ENCODE results near the gene SRD5A3. TPM values are rescaled to one million over a fixed set of nuclear protein-coding genes. Genes with fewer than 3 reads are reported as not detected.

The SRD5A3 gene
- total and polyA plus RNA-seq, 4 donors = 5.2 to 18.2 (median 9.5) TPM

DNA sequence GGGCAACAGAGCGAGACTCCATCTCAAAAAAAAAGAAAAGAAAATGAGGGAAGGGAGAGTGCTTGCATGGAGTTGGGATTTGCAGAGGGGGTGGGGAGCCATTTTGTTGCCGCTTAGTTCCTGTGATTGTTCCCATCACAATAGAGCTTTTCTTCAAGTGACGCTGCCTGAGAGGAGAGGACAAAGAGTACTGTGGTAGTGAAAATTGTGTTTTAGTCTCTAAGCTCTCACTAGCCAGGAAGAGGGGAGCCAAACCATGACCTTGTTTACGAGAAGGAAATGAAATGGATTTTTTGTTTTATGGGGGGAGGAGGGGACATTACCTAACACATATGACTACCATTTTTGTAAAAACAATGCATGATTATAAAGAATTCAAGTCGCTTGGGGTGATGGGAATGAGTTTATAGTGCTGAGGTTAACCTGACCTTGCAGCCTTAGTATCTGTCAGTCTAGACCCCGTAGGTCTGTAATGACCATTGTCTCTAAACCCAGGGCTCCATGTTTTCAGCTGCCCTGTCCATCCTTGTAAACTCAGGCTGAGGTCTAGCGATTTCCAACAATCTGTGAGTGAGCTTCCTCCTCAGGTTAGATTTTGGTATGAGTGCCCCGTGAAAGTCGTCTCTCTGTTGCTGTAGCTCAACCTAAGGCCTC, 18.8 kb downstream of the SRD5A3 start:
- no peak for DNase-seq (ENCODE audit: low spot score)
- no peak overlapping the region for H3K9ac ChIP-seq (ENCODE audit: low read depth in 1 of 2, low read length in 2 of 2)
- WGBS = 93% methylated on average over 9 of the region's 9 CpGs
- H3K4me1 ChIP-seq (ENCODE audit: control insufficient read depth in 4 of 4, insufficient read depth in 4 of 4, low read length in 3 of 4) = no peaks in the 10 kb centered on the region
- no peak overlapping the region for H3K27ac ChIP-seq (ENCODE audit: low read depth in 1 of 2, low read length in 2 of 2)
- H3K27me3 ChIP-seq (ENCODE audit: control insufficient read depth in 4 of 4, insufficient read depth in 4 of 4, low read length in 3 of 4) = no peaks in the 10 kb centered on the region
- H3K36me3 ChIP-seq (ENCODE audit: control insufficient read depth in 4 of 4, insufficient read depth in 3 of 4, low read depth in 1 of 4, low read length in 3 of 4) = no peaks in the 10 kb centered on the region
- no peaks in the 10 kb centered on the region for H3K9me3 ChIP-seq (ENCODE audit: control insufficient read depth in 4 of 4, low read length in 3 of 4)
- TF ChIP-seq, protein P1, sequence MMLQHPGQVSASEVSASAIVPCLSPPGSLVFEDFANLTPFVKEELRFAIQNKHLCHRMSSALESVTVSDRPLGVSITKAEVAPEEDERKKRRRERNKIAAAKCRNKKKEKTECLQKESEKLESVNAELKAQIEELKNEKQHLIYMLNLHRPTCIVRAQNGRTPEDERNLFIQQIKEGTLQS (IDR thresholded peaks at IDR 0.05) = no peak
- TF ChIP-seq SP1 (IDR thresholded peaks at IDR 0.05) (no peak), NR2F2 (IDR thresholded peaks at IDR 0.05) (no peak), RXRA (IDR thresholded peaks at IDR 0.05) (no peak), EGR1 (IDR thresholded peaks at IDR 0.05; ENCODE audit: low read depth in 2 of 2) (no peak)
- TF ChIP-seq, protein P2, sequence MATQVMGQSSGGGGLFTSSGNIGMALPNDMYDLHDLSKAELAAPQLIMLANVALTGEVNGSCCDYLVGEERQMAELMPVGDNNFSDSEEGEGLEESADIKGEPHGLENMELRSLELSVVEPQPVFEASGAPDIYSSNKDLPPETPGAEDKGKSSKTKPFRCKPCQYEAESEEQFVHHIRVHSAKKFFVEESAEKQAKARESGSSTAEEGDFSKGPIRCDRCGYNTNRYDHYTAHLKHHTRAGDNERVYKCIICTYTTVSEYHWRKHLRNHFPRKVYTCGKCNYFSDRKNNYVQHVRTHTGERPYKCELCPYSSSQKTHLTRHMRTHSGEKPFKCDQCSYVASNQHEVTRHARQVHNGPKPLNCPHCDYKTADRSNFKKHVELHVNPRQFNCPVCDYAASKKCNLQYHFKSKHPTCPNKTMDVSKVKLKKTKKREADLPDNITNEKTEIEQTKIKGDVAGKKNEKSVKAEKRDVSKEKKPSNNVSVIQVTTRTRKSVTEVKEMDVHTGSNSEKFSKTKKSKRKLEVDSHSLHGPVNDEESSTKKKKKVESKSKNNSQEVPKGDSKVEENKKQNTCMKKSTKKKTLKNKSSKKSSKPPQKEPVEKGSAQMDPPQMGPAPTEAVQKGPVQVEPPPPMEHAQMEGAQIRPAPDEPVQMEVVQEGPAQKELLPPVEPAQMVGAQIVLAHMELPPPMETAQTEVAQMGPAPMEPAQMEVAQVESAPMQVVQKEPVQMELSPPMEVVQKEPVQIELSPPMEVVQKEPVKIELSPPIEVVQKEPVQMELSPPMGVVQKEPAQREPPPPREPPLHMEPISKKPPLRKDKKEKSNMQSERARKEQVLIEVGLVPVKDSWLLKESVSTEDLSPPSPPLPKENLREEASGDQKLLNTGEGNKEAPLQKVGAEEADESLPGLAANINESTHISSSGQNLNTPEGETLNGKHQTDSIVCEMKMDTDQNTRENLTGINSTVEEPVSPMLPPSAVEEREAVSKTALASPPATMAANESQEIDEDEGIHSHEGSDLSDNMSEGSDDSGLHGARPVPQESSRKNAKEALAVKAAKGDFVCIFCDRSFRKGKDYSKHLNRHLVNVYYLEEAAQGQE (IDR thresholded peaks at IDR 0.05) = no peak
- TF ChIP-seq, protein P3, sequence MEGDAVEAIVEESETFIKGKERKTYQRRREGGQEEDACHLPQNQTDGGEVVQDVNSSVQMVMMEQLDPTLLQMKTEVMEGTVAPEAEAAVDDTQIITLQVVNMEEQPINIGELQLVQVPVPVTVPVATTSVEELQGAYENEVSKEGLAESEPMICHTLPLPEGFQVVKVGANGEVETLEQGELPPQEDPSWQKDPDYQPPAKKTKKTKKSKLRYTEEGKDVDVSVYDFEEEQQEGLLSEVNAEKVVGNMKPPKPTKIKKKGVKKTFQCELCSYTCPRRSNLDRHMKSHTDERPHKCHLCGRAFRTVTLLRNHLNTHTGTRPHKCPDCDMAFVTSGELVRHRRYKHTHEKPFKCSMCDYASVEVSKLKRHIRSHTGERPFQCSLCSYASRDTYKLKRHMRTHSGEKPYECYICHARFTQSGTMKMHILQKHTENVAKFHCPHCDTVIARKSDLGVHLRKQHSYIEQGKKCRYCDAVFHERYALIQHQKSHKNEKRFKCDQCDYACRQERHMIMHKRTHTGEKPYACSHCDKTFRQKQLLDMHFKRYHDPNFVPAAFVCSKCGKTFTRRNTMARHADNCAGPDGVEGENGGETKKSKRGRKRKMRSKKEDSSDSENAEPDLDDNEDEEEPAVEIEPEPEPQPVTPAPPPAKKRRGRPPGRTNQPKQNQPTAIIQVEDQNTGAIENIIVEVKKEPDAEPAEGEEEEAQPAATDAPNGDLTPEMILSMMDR (IDR thresholded peaks at IDR 0.05; ENCODE audit: low read depth, low read length, missing input control) = no peak
- TF ChIP-seq, protein P4, sequence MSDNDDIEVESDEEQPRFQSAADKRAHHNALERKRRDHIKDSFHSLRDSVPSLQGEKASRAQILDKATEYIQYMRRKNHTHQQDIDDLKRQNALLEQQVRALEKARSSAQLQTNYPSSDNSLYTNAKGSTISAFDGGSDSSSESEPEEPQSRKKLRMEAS (IDR thresholded peaks at IDR 0.05) = no peak
- no peak overlapping the region for H3K4me3 ChIP-seq (ENCODE audit: low read depth in 1 of 3, low read length in 3 of 3)

DNA sequence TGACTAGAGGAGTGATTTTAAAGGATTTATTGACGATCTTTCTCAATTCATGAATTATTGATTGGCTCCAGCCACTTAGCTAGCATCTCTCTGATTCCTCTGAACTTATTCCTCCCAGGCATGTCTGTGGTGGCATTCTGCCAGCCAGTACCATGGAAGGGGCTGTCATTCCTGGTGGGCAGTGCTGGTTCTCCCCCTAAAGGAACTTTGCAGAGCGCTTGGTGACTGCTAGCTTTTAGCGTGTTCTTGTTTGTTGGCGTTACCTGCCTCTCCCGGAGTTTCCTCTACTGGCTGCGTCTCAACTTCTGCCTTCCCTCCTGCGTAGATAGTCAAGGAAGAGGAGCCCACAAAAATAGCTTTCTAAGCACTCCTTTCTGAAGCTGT, 19.3 kb downstream of the SRD5A3 start:
- TF ChIP-seq TAF1 (conservative IDR thresholded peaks at IDR 0.05) (no peak), NR2F2 (IDR thresholded peaks at IDR 0.05) (no peak), YY1 (IDR thresholded peaks at IDR 0.05) (no peak), FOXA2 (IDR thresholded peaks at IDR 0.05) (no peak), SP1 (IDR thresholded peaks at IDR 0.05) (no peak), EGR1 (IDR thresholded peaks at IDR 0.05; ENCODE audit: low read depth in 2 of 2) (no peak), FOXA1 (IDR thresholded peaks at IDR 0.05) (no peak), JUND (IDR thresholded peaks at IDR 0.05) (no peak)
- TF ChIP-seq, protein P5, sequence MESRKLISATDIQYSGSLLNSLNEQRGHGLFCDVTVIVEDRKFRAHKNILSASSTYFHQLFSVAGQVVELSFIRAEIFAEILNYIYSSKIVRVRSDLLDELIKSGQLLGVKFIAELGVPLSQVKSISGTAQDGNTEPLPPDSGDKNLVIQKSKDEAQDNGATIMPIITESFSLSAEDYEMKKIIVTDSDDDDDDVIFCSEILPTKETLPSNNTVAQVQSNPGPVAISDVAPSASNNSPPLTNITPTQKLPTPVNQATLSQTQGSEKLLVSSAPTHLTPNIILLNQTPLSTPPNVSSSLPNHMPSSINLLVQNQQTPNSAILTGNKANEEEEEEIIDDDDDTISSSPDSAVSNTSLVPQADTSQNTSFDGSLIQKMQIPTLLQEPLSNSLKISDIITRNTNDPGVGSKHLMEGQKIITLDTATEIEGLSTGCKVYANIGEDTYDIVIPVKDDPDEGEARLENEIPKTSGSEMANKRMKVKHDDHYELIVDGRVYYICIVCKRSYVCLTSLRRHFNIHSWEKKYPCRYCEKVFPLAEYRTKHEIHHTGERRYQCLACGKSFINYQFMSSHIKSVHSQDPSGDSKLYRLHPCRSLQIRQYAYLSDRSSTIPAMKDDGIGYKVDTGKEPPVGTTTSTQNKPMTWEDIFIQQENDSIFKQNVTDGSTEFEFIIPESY (IDR thresholded peaks at IDR 0.05) = no peak
- Histone ChIP-seq H3K36me3 (ENCODE audit: control insufficient read depth in 4 of 4, insufficient read depth in 3 of 4, low read depth in 1 of 4, low read length in 3 of 4) (no peaks in the 10 kb centered on the region), H3K4me3 (ENCODE audit: low read depth in 1 of 3, low read length in 3 of 3) (no peak overlapping the region), H3K27me3 (ENCODE audit: control insufficient read depth in 4 of 4, insufficient read depth in 4 of 4, low read length in 3 of 4) (no peaks in the 10 kb centered on the region), H3K27ac (ENCODE audit: low read depth in 1 of 2, low read length in 2 of 2) (no peak overlapping the region), H3K9ac (ENCODE audit: low read depth in 1 of 2, low read length in 2 of 2) (no peak overlapping the region), H3K4me1 (ENCODE audit: control insufficient read depth in 4 of 4, insufficient read depth in 4 of 4, low read length in 3 of 4) (no peaks in the 10 kb centered on the region), H3K9me3 (ENCODE audit: control insufficient read depth in 4 of 4, low read length in 3 of 4) (no peaks in the 10 kb centered on the region)
- no peak for DNase-seq (ENCODE audit: low spot score)
- 95% methylated on average over 7 of the region's 7 CpGs for WGBS

Data from liver (tissue), 9 donors.